ENCODE measurements around the gene TNFAIP8.

DNA sequence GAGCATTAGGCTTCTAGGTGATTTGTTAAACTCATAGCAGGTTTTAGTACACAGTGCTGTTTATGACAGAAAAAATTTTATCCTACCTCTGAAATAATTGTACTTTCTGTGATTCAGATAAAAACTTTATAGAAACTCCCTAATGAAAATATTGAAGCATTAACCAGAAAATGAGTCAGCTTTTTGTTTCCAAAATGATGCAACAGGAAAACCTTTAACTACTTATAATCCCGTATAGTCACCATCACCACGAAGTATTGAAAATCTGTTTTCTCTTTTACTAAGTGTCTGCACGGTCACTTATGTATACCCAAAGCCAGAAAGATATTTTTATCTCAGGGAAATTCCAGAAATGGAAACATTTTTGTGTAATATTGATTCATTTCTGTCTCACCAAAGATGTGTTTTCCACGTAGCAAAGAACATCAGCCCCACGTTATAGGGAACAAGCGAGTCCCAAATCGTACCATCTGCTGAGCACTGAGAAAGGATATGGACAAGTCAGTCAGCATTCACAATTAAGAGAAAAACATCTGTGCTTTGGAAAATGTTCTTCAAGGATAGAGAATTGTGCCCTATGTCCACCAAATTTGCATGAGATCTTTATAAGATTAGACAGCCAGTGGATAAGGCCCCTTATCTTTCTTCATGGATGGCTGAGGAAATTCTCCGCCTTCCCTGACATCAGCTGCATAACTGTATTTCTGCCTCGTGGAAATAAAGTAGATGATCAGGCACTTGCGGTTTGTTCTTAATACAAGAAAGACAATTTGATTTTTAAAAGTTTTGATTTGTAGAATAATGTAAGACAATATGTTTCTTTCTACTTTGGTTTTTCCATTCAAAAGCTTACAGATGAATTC, 41.9 kb downstream of the TNFAIP8 start:
- TF ChIP-seq, protein P1, sequence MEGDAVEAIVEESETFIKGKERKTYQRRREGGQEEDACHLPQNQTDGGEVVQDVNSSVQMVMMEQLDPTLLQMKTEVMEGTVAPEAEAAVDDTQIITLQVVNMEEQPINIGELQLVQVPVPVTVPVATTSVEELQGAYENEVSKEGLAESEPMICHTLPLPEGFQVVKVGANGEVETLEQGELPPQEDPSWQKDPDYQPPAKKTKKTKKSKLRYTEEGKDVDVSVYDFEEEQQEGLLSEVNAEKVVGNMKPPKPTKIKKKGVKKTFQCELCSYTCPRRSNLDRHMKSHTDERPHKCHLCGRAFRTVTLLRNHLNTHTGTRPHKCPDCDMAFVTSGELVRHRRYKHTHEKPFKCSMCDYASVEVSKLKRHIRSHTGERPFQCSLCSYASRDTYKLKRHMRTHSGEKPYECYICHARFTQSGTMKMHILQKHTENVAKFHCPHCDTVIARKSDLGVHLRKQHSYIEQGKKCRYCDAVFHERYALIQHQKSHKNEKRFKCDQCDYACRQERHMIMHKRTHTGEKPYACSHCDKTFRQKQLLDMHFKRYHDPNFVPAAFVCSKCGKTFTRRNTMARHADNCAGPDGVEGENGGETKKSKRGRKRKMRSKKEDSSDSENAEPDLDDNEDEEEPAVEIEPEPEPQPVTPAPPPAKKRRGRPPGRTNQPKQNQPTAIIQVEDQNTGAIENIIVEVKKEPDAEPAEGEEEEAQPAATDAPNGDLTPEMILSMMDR (IDR thresholded peaks at IDR 0.05), result no peak
- no peak for TF ChIP-seq EZH2 (IDR thresholded peaks at IDR 0.05; ENCODE audit: borderline replicate concordance, insufficient read depth, low read depth, low read length, poor library complexity, severe bottlenecking)
